OCI-LY1 (cell line): Measurements from ENCODE around the gene CD96.

ENCODE experiments used
- H2AFZ ChIP-seq: fragments of 200-600 bp; sonication (generic), shearing (Covaris generic); 2 replicates; pipeline ENCODE4 v1.6.0; 2014; ENCODE audit warnings: antibody characterized with exemption, mild to moderate bottlenecking, low read length
- H3F3A ChIP-seq: fragments of 200-600 bp; sonication (generic), shearing (Covaris generic); 2 replicates; pipeline ENCODE4 v1.6.0; 2014; ENCODE audit warnings: mild to moderate bottlenecking, antibody characterized with exemption, low read length, moderate library complexity; ENCODE audit not compliant: insufficient read depth
- H3K27ac ChIP-seq: fragments of 200-600 bp; sonication (generic); 2 replicates; pipeline ENCODE4 v1.5.1; 2014; ENCODE audit warnings: low read length, mixed run types, mild to moderate bottlenecking, low read depth; ENCODE audit not compliant: poor library complexity, severe bottlenecking
- H3K27me3 ChIP-seq: fragments of 200-600 bp; sonication (generic); 2 replicates; pipeline ENCODE4 v1.6.0; 2014; ENCODE audit warnings: antibody characterized with exemption, mild to moderate bottlenecking, low read length, moderate library complexity; ENCODE audit not compliant: insufficient read depth
- H3K36me3 ChIP-seq: fragments of 200-600 bp; sonication (generic); 2 replicates; pipeline ENCODE4 v1.6.1; 2014; ENCODE audit warnings: mild to moderate bottlenecking, antibody characterized with exemption, low read length, moderate library complexity, mixed read lengths; ENCODE audit not compliant: insufficient read depth
- H3K4me1 ChIP-seq: fragments of 200-600 bp; sonication (generic); 2 replicates; pipeline ENCODE4 v1.5.1; 2014; ENCODE audit warnings: mild to moderate bottlenecking, low read length, moderate library complexity; ENCODE audit not compliant: insufficient read depth, severe bottlenecking
- H3K4me2 ChIP-seq: fragments of 200-600 bp; sonication (generic), shearing (Covaris generic); 2 replicates; pipeline ENCODE4 v1.6.1; 2014; ENCODE audit warnings: low read length
- H3K4me3 ChIP-seq: fragments of 200-600 bp; sonication (generic); 2 replicates; pipeline ENCODE4 v1.5.1; 2014; ENCODE audit warnings: low read length, low read depth, mild to moderate bottlenecking, mixed read lengths; ENCODE audit not compliant: poor library complexity, severe bottlenecking
- H3K79me2 ChIP-seq: fragments of 200-600 bp; shearing (Covaris generic); 2 replicates; pipeline ENCODE4 v1.6.1; 2016; ENCODE audit warnings: mixed run types, low read length, mixed read lengths; ENCODE audit not compliant: insufficient read depth
- H3K9ac ChIP-seq: fragments of 200-600 bp; sonication (generic), shearing (Covaris generic); 2 replicates; pipeline ENCODE4 v1.6.1; 2014; ENCODE audit warnings: mild to moderate bottlenecking, low read length, mixed read lengths
- H3K9me2 ChIP-seq: fragments of 200-600 bp; sonication (generic), shearing (Covaris generic); 2 replicates; pipeline ENCODE4 v1.6.1; 2014; ENCODE audit warnings: low read depth, mild to moderate bottlenecking, low read length, mixed read lengths
- H3K9me3 ChIP-seq: fragments of 200-600 bp; shearing (Covaris generic); 2 replicates; pipeline ENCODE4 v1.6.1; 2014; ENCODE audit warnings: low read length, mixed read lengths
- H4K20me1 ChIP-seq: fragments of 200-600 bp; sonication (generic), shearing (Covaris generic); 2 replicates; pipeline ENCODE4 v1.6.0; 2016; ENCODE audit warnings: mild to moderate bottlenecking, low read length; ENCODE audit not compliant: insufficient read depth
- EZH2 ChIP-seq: fragments of 200-600 bp; sonication (generic), shearing (Covaris generic); IDR thresholded peaks from 2 replicates; pipeline ENCODE4 v1.8.0; 2017; ENCODE audit warnings: borderline replicate concordance, mixed run types, mild to moderate bottlenecking, antibody characterized with exemption, low read length, moderate library complexity, mixed read lengths
- TF ChIP-seq, protein P1 (sequence below): fragments of 200-600 bp; sonication (generic), shearing (Covaris generic); IDR thresholded peaks from 2 replicates; pipeline ENCODE4 v1.5.1; 2017; ENCODE audit warnings: mild to moderate bottlenecking, antibody characterized with exemption, low read length, moderate library complexity, mixed read lengths

CD96 gene

DNA sequence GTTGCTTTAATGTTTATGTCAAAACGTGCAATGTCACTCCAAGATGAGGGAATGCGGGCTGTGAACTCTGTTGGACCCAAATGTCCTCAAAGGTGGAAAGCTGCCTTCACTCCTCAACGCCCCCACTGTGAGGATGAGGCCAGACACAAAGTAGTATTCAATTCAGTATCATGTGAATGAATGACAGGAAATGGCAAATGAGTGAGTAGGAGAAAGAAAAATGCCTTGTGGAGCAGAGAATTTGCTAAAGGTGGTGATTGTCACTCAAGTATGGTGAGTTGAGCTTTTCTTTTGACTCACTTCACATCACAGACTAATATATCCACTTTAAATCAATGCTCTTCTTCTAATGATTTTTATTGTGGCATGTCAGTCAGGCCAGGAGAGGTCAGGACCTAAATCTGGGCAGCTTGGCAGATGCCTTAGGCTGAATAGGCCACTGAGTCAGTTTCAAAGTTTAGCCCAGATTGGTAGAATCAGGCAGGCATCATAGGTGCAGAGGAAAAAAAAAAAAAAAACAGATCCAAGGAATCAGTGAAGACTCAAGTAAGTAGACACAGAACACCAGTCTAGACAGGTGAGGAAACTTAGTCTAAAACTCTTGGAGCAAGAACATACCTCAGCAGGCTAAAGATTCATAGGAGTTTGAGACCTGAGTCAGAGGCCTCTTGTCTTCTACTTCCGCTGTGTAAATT is 124.2 kb downstream of the CD96 start:
- H3K36me3 ChIP-seq: no peaks in the 10 kb centered on the region
- no peak for TF ChIP-seq EZH2
- TF ChIP-seq, protein P1, sequence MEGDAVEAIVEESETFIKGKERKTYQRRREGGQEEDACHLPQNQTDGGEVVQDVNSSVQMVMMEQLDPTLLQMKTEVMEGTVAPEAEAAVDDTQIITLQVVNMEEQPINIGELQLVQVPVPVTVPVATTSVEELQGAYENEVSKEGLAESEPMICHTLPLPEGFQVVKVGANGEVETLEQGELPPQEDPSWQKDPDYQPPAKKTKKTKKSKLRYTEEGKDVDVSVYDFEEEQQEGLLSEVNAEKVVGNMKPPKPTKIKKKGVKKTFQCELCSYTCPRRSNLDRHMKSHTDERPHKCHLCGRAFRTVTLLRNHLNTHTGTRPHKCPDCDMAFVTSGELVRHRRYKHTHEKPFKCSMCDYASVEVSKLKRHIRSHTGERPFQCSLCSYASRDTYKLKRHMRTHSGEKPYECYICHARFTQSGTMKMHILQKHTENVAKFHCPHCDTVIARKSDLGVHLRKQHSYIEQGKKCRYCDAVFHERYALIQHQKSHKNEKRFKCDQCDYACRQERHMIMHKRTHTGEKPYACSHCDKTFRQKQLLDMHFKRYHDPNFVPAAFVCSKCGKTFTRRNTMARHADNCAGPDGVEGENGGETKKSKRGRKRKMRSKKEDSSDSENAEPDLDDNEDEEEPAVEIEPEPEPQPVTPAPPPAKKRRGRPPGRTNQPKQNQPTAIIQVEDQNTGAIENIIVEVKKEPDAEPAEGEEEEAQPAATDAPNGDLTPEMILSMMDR: no peak
- H4K20me1 ChIP-seq: no peaks in the 10 kb centered on the region
- no peaks in the 10 kb centered on the region for H3K27me3 ChIP-seq
- peaks cover 8% of the 10 kb centered on the region; the same call in 1 of the 2 replicates for H3K9me3 ChIP-seq
- H3K4me2 ChIP-seq: no peak overlapping the region
- H3K4me3 ChIP-seq: no peak overlapping the region
- no peak overlapping the region for H2AFZ ChIP-seq
- no peaks in the 10 kb centered on the region for H3K79me2 ChIP-seq
- peaks cover 15% of the 10 kb centered on the region for H3K4me1 ChIP-seq
- no peaks in the 10 kb centered on the region for H3K9me2 ChIP-seq
- 0 out of 2 replicates have a peak, but pooled peaks cover 3% of the 10 kb centered on the region for H3F3A ChIP-seq
- no peak overlapping the region for H3K9ac ChIP-seq
- no peak overlapping the region for H3K27ac ChIP-seq

DNA sequence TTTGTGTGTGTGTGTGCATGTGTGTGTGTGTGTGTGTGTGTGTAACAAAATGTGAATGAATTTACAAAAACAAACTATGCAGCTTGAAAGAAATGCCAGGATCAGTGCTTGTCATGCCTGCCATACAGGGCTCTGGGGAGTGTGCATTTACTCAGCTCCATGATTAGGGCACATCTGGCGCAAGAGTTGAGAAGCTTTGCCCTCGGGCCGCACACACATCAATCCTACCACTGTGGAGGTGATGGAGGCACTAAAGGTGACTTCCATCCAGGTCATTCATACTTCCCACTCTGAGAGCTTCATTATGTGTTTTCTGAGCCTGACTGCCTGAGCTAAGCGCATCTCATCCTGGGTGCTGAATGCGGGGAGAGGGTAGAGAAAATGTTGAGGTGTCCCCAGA is 125.2 kb downstream of the CD96 start:
- Histone ChIP-seq H3K4me3 (no peak overlapping the region), H3F3A (0 out of 2 replicates have a peak, but pooled peaks cover 3% of the 10 kb centered on the region), H3K27ac (no peak overlapping the region), H3K27me3 (no peaks in the 10 kb centered on the region), H4K20me1 (no peaks in the 10 kb centered on the region), H3K9me2 (no peaks in the 10 kb centered on the region), H3K4me2 (peak overlapping the region; percentile 64; the same call in 1 of the 2 replicates), H2AFZ (peak overlapping the region; percentile 88), H3K9me3 (0 out of 2 replicates have a peak, but pooled peaks cover under 1% of the 10 kb centered on the region), H3K79me2 (no peaks in the 10 kb centered on the region), H3K4me1 (peaks cover 15% of the 10 kb centered on the region), H3K36me3 (no peaks in the 10 kb centered on the region), H3K9ac (no peak overlapping the region)
- no peak for TF ChIP-seq EZH2
- TF ChIP-seq, protein P1: no peak

DNA sequence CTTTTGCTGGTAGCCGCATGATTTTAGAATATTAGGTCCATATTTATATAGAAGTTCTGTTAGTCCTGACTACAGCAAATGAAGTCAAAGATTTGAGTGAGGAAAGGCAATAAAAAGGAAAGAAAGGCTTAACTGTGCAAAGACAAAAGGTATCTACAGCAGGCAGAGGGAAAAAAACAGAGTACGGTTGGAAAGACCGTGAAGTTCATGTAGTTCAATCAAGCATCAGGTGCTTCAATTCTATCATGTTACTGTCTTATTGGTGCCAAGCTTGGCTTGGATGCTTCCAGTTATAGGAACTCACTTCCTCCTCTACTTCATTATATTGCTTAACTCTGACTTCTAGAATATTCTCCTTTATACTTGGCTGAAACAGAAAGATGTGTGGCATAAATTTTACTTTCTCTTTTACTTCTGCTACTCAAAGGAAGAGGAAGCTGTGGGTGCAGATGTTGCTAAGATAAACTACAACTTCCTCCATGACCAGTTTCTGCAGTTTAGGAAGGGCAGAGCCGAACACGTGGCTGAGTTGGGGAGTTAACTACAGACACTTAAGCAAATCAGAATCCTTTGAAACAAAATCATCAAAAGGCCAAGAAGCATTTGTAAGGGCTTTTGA is 125.7 kb downstream of the CD96 start:
- Histone ChIP-seq H3K4me2 (peak overlapping the region; percentile 64), H3K9me2 (no peaks in the 10 kb centered on the region), H3K4me3 (peak overlapping the region; percentile 26), H3K9me3 (no peaks in the 10 kb centered on the region), H2AFZ (peak overlapping the region; percentile 88), H3K27ac (peak overlapping the region; percentile 11), H3F3A (0 out of 2 replicates have a peak, but pooled peaks cover 3% of the 10 kb centered on the region), H4K20me1 (no peaks in the 10 kb centered on the region), H3K4me1 (peaks cover 15% of the 10 kb centered on the region), H3K9ac (no peak overlapping the region), H3K79me2 (no peaks in the 10 kb centered on the region), H3K36me3 (no peaks in the 10 kb centered on the region), H3K27me3 (no peaks in the 10 kb centered on the region)
- TF ChIP-seq, protein P1: no peak
- TF ChIP-seq EZH2: no peak
